Upper lobe of left lung (tissue), 4 donors: Measurements from ENCODE around the gene RCAN3.
"Not testable (repeated sequence)": the region's sequence is repeated elsewhere in the genome, so short reads cannot be mapped to it uniquely, and the experiment has no call there.

ENCODE experiments used
- EP300 ChIP-seq, 4 donors: sonication (generic); formaldehyde crosslinking; IDR thresholded peaks; one replicate each; pipeline ENCODE4 v1.5.1; 2017; ENCODE audit warnings: antibody characterized with exemption in 4 of 4, control low read depth in 2 of 4
- POLR2A ChIP-seq, 4 donors: fragments of 450-650 bp; IDR thresholded peaks; one replicate each; pipeline ENCODE4 v1.5.1; 2016 to 2017; ENCODE audit warnings: antibody characterized with exemption in 4 of 4, mild to moderate bottlenecking in 2 of 4
- POLR2AphosphoS5 ChIP-seq, 2 donors: sonication (generic); formaldehyde crosslinking; IDR thresholded peaks; one replicate each; pipeline ENCODE4 v1.5.1; 2017; ENCODE audit warnings: antibody characterized with exemption in 2 of 2
- TF ChIP-seq, protein P1 (sequence below), 6 experiments: fragments of 450-650 bp in 4 of 6; fragments of 200-600 bp in 2 of 6; sonication (generic) in 2 of 6; IDR thresholded peaks; one replicate each; pipeline ENCODE4 v1.5.1; 2016 to 2019; ENCODE audit warnings: antibody characterized with exemption in 6 of 6

DNA sequence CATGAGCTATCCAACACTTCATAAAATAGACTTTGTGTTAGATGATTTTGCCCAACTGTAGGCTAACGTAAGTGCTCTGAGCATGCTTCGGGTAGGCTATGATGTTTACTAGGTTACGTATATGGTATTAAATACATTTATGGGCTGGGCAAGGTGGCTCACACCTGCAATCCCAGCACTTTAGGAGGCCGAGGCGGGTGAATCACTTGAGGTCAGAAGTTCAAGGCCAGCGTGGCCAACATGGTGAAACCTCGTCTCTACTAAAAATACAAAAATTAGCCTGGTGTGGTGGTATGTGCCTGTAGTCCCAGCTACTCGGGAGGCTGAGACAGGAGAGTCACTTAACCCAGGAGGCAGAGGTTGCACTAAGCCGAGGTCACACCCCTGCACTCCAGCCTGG lies 9.7 kb upstream of the RCAN3 start:
- not testable (repeated sequence) for TF ChIP-seq POLR2AphosphoS5, POLR2A, EP300 (IDR thresholded peaks at IDR 0.05)
- TF ChIP-seq, protein P1, sequence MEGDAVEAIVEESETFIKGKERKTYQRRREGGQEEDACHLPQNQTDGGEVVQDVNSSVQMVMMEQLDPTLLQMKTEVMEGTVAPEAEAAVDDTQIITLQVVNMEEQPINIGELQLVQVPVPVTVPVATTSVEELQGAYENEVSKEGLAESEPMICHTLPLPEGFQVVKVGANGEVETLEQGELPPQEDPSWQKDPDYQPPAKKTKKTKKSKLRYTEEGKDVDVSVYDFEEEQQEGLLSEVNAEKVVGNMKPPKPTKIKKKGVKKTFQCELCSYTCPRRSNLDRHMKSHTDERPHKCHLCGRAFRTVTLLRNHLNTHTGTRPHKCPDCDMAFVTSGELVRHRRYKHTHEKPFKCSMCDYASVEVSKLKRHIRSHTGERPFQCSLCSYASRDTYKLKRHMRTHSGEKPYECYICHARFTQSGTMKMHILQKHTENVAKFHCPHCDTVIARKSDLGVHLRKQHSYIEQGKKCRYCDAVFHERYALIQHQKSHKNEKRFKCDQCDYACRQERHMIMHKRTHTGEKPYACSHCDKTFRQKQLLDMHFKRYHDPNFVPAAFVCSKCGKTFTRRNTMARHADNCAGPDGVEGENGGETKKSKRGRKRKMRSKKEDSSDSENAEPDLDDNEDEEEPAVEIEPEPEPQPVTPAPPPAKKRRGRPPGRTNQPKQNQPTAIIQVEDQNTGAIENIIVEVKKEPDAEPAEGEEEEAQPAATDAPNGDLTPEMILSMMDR (IDR thresholded peaks at IDR 0.05), result not testable (repeated sequence)
